Type B pancreatic cell (in vitro differentiated cells): Measurements from ENCODE around the gene HSP90AB1. TPM values are rescaled to one million over a fixed set of nuclear protein-coding genes. Genes with fewer than 3 reads are reported as not detected.

Experiments used
- DNase-seq: peaks from one replicate; pipeline ENCODE4 v3.0.0; 2021; ENCODE audit warnings: mixed read lengths; ENCODE audit not compliant: unreplicated experiment; ENCODE audit errors: extremely low spot score
- H3K27ac Mint-ChIP-seq: 2 replicates; pipeline ENCODE4 v1.8.0; 2021; ENCODE audit warnings: mild to moderate bottlenecking, mixed read lengths
- H3K27me3 Mint-ChIP-seq: 2 replicates; pipeline ENCODE4 v1.8.0; 2021; ENCODE audit warnings: mixed read lengths
- H3K36me3 Mint-ChIP-seq: 2 replicates; pipeline ENCODE4 v1.8.0; 2021; ENCODE audit warnings: mixed read lengths
- H3K4me1 Mint-ChIP-seq: one replicate; pipeline ENCODE4 v1.8.0; 2021; ENCODE audit warnings: mixed read lengths; ENCODE audit not compliant: unreplicated experiment
- H3K4me3 Mint-ChIP-seq: 2 replicates; pipeline ENCODE4 v1.8.0; 2021; ENCODE audit warnings: mild to moderate bottlenecking, mixed read lengths
- H3K9me3 Mint-ChIP-seq: 2 replicates; pipeline ENCODE4 v1.8.0; 2021; ENCODE audit warnings: mixed read lengths
- total RNA-seq: library from RNA; stranded (reverse); gene quantifications from 2 replicates; pipeline ENCODE4 v1.2.1, GENCODE V29; 2021; ENCODE audit warnings: low replicate concordance
- TF ChIP-seq, protein P1 (sequence below): fragments of 200-600 bp; sonication (generic); conservative IDR thresholded peaks from 2 replicates; pipeline ENCODE4 v1.5.0; 2021; ENCODE audit warnings: antibody characterized with exemption, mild to moderate bottlenecking

The HSP90AB1 gene
- total RNA-seq, 1 donor from 2014 or later = 1,082 TPM

DNA sequence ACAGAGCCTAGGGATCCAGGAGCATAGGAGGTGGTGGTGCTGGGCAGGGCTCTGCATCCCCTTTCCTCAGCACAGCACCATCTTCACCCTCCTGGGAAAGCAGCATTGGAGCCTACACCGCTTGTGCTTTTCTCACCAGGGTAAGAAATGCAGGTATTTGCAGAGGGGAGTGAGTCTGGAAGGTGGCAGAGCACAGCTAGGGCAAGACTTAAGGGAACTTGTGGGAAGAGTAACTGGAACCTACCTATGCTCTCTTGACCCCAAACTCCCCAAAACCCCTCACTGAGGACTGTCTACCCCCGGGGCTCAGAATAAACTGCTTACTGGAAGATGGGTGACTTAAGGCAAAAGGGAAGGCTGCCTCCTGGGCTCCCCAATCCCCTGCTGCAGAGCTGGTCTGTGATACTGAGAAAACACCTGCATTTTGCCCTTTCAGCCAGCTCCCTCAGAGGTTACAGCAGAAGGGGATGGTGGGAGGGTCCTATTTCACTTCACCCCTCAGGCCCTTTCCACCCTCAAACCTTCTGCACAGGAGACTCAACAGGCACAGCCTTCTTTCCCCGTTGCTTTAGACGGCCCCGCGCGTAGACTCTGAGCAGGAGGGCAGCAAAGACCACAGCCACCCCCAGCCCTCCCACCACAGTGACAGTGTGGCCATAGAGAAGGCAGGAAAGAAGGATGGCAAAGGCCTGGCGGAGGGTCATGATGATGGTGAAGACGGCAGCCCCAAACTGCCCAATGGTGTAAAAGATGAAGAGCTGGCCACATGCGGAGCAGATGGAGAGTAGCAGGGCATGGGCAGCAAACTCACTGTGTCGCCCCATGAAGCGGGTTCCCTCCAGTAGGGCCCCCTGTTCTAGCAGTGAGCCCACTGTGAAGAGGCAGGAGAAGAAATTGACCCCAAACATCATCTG, 7.5 kb downstream of the HSP90AB1 start:
- H3K9me3 Mint-ChIP-seq = no peaks in the 10 kb centered on the region
- peaks cover 35% of the 10 kb centered on the region for H3K36me3 Mint-ChIP-seq
- peak overlapping the region; percentile 90 for H3K4me3 Mint-ChIP-seq
- peaks cover 56% of the 10 kb centered on the region for H3K4me1 Mint-ChIP-seq
- peak overlapping the region; percentile 91 for H3K27ac Mint-ChIP-seq
- TF ChIP-seq, protein P1, sequence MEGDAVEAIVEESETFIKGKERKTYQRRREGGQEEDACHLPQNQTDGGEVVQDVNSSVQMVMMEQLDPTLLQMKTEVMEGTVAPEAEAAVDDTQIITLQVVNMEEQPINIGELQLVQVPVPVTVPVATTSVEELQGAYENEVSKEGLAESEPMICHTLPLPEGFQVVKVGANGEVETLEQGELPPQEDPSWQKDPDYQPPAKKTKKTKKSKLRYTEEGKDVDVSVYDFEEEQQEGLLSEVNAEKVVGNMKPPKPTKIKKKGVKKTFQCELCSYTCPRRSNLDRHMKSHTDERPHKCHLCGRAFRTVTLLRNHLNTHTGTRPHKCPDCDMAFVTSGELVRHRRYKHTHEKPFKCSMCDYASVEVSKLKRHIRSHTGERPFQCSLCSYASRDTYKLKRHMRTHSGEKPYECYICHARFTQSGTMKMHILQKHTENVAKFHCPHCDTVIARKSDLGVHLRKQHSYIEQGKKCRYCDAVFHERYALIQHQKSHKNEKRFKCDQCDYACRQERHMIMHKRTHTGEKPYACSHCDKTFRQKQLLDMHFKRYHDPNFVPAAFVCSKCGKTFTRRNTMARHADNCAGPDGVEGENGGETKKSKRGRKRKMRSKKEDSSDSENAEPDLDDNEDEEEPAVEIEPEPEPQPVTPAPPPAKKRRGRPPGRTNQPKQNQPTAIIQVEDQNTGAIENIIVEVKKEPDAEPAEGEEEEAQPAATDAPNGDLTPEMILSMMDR = no peak
- H3K27me3 Mint-ChIP-seq = no peaks in the 10 kb centered on the region
- no peak for DNase-seq

- peak overlapping the region; percentile 91 for H3K27ac Mint-ChIP-seq
- H3K36me3 Mint-ChIP-seq = peaks cover 28% of the 10 kb centered on the region
- no peaks in the 10 kb centered on the region for H3K27me3 Mint-ChIP-seq
- TF ChIP-seq, protein P1 = no peak
- H3K4me1 Mint-ChIP-seq = peaks cover 49% of the 10 kb centered on the region
- H3K4me3 Mint-ChIP-seq = peak overlapping the region; percentile 90
- DNase-seq = no peak
- H3K9me3 Mint-ChIP-seq = no peaks in the 10 kb centered on the region
Observed at GRCh38 chr6:44255105-44255808, 8.4 kb downstream of the HSP90AB1 start.

- TF ChIP-seq, protein P1 = no peak
- Mint-ChIP-seq H3K27ac (peak overlapping the region; percentile 91), H3K36me3 (peaks cover 24% of the 10 kb centered on the region), H3K9me3 (no peaks in the 10 kb centered on the region), H3K4me3 (peak overlapping the region; percentile 90), H3K27me3 (no peaks in the 10 kb centered on the region), H3K4me1 (peaks cover 47% of the 10 kb centered on the region)
- no peak for DNase-seq
Observed at GRCh38 chr6:44255871-44256774, 9.2 kb downstream of the HSP90AB1 start.

DNA sequence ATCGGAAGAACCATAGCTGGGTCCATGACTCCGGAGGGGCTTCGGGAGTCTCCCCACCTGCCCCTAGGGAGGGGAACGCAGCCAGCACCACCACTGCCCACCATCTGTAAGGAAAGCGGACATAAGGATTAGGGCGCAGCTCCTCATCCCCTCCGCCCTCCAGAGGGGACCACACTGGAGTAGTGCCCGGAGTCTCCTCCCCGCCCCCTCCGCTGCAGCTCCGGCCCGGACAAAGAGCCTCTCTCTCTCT, 9.8 kb downstream of the HSP90AB1 start:
- peaks cover 18% of the 10 kb centered on the region for H3K36me3 Mint-ChIP-seq
- DNase-seq = no peak
- H3K9me3 Mint-ChIP-seq = no peaks in the 10 kb centered on the region
- no peaks in the 10 kb centered on the region for H3K27me3 Mint-ChIP-seq
- peaks cover 45% of the 10 kb centered on the region for H3K4me1 Mint-ChIP-seq
- H3K27ac Mint-ChIP-seq = peak overlapping the region; percentile 91
- H3K4me3 Mint-ChIP-seq = peak overlapping the region; percentile 90
- TF ChIP-seq, protein P1 = no peak

DNA sequence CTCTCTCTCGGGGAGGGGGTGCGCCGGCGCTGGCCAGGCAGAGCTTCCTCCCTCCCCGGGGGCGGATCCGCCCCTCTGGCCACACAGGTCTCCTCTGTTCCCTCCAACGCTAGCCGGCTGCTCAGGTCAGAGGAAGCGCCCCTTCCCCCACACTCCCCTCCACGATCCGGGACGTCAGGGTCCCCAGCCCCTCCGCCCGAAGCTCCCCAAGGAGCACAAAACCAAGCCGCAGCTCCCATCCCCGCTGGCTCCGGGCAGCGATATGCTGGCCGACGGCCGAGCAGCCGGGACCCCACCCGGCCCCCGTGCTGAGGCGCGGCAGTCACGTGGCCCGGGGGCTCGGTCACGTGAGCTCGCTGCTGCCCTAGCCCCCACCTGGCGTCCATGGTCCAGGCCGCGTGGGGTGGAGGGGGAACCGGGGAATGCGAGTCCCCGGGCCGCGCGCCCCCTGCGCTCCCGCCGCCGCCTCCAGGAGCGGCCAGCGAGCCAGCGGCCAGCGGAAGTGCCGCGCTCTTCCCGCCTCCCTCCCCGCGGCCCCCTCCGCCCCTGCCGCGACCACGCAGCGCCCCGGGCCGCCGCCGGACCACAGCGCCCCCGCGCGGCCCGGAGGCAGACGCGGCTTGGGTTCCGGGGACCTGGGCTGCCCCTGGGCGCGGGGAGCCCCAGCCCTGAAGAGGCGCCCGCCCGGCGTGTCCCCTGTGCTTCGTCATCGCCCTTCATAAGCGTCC, 10.3 kb downstream of the HSP90AB1 start, which contains the start of gene SLC35B2:
SLC35B2 (minus strand) TSS at position 504 of the 728 bp plus-strand sequence; CDS start at position 386, 118 bp downstream.
- peak within 1 kb of the TSS; percentile 92 for H3K4me3 Mint-ChIP-seq
- peaks cover 13% of the 10 kb centered on the region for H3K36me3 Mint-ChIP-seq
- no peaks in the 10 kb centered on the region for H3K27me3 Mint-ChIP-seq
- TF ChIP-seq, protein P1 = peak; percentile 87
- H3K4me1 Mint-ChIP-seq = peaks cover 41% of the 10 kb centered on the region
- DNase-seq = peak; percentile 86
- no peaks in the 10 kb centered on the region for H3K9me3 Mint-ChIP-seq
- peak within 1 kb of the TSS; percentile 94 for H3K27ac Mint-ChIP-seq
